Left forelimb (tissue), 1 donor: ENCODE measurements around the gene CCDC57.
A peak's percentile ranks its signal among the peaks of the same experiment; 100 is the strongest.

ENCODE experiments used
- DNase-seq: peaks from one replicate; pipeline ENCODE4 v3.0.0-alpha.2; 2018; ENCODE audit warnings: low spot score

Gene CCDC57

GRCh38 chr17:82080789-82081464 lies 131.7 kb downstream of the CCDC57 start:
- no peak for DNase-seq

- no peak for DNase-seq
Measured at GRCh38 chr17:82080048-82080788, 132.4 kb downstream of the CCDC57 start.

GRCh38 chr17:82079001-82079677 lies 133.5 kb downstream of the CCDC57 start:
- DNase-seq = no peak

- no peak for DNase-seq
Measured at GRCh38 chr17:82078433-82078832, 134.2 kb downstream of the CCDC57 start.

- DNase-seq = no peak
Measured at GRCh38 chr17:82077617-82078358, 134.9 kb downstream of the CCDC57 start.

- no peak for DNase-seq
Measured at GRCh38 chr17:82076785-82077591, 135.7 kb downstream of the CCDC57 start.

GRCh38 chr17:82076018-82076784 lies 136.4 kb downstream of the CCDC57 start:
- no peak for DNase-seq

- no peak for DNase-seq
Measured at GRCh38 chr17:82073446-82073845, 139.2 kb downstream of the CCDC57 start.

GRCh38 chr17:82072827-82073226 lies 139.8 kb downstream of the CCDC57 start:
- DNase-seq = no peak

GRCh38 chr17:82070611-82071010 lies 142.0 kb downstream of the CCDC57 start:
- no peak for DNase-seq

- DNase-seq = peak; percentile 83
Measured at GRCh38 chr17:82065638-82066303, 146.9 kb downstream of the CCDC57 start, which contains the start of gene DUS1L. DUS1L (minus strand) TSS chr17:82065804; CDS start chr17:82065059, 745 bp downstream.

GRCh38 chr17:82065193-82065637 lies 147.4 kb downstream of the CCDC57 start:
- no peak for DNase-seq

GRCh38 chr17:82064433-82065192 lies 148.0 kb downstream of the CCDC57 start:
- no peak for DNase-seq

- DNase-seq = no peak
Measured at GRCh38 chr17:82063424-82064415, 148.9 kb downstream of the CCDC57 start.

GRCh38 chr17:82062984-82063368 lies 149.7 kb downstream of the CCDC57 start:
- no peak for DNase-seq

- no peak for DNase-seq
Measured at GRCh38 chr17:82062076-82062983, 150.3 kb downstream of the CCDC57 start.
